ENCODE data around the gene EIF4E2.
"Not testable (repeated sequence)": the region's sequence is repeated elsewhere in the genome, so short reads cannot be mapped to it uniquely, and the experiment has no call there.

The EIF4E2 gene

DNA sequence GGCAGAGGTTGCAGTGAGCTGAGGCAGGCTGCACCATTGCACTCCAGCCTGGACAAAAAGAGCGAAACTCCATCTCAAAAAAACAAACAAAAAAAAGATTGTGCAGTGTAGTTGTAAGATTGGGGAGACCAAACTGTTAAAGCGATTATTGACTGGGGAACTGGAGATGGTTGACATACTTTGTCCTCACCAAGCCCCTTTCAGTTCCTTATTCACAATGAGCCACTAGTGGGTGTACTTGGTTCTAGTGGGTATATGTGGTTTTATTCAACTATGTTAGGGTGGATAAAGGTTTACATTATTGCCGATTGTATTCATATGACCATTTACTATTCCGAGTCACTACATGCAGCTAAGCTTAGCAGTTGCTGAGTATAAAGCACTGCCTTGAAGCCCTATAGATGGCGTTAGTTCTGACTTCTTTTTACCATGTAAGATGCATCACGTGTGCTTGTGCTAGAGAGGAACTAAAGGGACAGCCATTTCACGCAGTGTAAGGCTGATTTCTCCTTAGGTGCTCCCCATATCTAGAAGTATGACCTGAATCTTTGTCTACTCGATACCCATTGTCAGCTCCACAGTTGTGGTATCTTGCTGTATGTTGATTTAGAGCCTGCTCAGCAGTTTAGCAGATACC lies 12.1 kb downstream of the EIF4E2 start:
- in situ Hi-C loops (cut with HindIII; ENCODE audit: low sequenced_read_pairs), result no loop called here

DNA sequence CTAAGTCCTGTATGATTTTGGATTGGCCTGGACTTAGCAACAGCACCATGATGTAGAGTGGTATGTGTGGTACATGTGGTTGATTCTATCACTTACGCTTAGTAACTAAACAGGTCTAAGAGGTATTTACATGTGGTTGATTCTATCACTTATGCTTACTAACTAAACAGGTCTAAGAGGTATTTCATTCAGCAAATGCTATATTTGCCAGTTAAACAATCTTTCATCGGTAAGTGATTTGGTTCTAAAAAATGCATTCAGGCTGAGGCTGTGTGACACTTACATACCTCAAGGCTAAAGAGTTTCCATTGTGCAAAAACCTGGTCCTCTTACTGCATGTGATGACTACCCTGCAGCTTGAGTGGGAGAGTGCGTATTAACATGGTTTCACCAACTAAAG lies 13.1 kb downstream of the EIF4E2 start:
- in situ Hi-C loops (cut with HindIII; ENCODE audit: low sequenced_read_pairs), result no loop called here

DNA sequence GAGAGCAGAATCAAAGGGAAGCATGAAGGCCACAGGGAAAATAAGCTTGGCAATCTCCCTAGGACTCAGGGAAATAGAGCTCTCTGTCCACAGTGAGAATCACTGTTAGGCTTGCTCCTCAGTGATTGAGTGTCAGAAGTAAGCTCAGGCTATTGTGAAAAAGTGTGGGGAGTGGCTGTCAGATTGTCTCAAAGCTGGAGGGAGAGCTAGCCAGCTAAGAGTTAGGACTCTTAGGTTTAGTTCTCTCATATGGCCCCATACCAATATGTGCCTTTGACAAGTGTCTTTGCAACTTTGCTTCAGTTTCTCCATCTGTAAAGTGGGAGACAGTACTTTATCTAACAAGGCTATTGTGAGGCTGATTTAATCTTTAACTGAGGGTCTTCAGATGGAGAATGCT lies 17.2 kb downstream of the EIF4E2 start:
- in situ Hi-C loops (cut with HindIII; ENCODE audit: low sequenced_read_pairs), result no loop called here

DNA sequence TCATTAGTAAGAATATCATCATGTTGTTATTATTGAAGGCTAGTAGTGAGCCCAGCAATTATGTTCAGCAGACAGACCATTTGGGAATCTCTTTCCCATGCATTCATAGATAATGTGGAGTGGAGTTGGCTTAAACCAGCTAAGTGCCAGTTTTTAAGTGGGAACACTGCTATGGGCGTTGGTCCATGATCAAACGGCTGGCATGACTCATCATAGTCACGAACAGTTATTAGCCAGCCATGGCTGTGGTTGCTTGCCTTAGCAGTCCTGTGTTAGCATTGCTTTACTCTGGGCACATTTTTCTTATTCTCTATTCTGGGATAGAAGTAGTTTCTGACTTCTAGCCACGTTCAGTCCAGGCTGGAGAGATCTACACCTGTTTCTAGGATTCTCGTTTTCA lies 17.7 kb downstream of the EIF4E2 start:
- in situ Hi-C loops (cut with HindIII; ENCODE audit: low sequenced_read_pairs), result no loop called here

DNA sequence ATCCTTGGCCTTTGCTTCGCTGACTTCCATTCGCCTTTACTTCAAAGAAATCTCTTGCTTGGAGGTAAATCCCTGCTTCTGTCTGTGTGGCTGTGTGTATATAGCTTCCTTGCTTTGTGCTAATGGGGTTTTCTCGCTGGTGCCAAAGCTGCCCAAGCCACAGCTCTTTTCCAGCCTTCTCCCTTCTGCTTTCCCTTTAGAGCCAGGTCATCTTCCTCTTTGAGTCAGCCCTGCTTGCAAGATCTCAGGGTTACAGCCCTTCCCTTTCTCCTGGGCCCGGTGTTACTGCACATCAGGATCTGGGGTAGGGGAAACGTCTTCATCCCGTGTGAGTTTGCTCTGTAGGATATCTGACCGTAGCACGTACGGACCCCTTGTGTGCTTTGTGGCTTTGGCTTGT lies 19.1 kb downstream of the EIF4E2 start:
- in situ Hi-C loops (cut with HindIII; ENCODE audit: low sequenced_read_pairs), result no loop called here

DNA sequence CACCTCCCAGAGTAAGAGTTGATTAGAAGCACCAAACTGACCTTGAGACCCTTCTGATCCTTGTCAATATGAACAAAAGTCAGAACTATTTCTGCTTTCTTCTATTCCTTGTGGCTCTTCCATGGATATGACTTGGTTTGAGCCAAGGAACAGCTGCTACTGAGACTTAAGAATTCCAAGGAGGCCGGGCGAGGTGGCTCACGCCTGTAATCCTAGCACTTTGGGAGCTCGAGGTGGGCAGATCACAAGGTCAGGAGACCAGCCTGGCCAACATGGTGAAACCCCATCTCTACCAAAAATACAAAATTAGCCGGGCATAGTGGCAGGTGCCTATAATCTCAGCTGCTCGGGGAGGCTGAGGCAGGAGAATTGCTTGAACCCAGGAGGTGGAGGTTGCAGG lies 20.0 kb downstream of the EIF4E2 start:
- in situ Hi-C loops (cut with HindIII; ENCODE audit: low sequenced_read_pairs), result not testable (repeated sequence)

DNA sequence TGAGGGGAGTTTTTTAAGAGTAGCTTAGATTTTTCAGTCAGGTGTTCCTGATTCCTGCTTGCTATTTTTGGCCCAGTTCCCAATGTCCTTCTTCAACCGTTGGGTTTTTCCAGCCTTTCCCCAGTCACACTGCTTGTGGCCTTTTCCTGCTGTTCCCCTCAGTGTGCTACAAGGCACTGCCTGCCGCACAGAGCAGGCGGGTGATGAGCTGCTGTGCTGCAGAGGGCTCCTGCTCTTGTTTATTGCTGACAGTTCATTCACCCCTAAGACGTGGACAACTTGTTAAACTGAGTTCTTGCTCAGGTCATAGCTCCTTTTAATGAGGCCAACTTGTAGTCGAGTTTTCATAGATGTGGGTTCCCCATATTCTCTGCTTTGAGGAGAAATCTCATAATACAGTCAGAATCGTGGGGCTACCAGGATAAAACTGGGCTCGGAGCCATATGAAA lies 20.6 kb downstream of the EIF4E2 start:
- in situ Hi-C loops (cut with HindIII; ENCODE audit: low sequenced_read_pairs), result no loop called here

DNA sequence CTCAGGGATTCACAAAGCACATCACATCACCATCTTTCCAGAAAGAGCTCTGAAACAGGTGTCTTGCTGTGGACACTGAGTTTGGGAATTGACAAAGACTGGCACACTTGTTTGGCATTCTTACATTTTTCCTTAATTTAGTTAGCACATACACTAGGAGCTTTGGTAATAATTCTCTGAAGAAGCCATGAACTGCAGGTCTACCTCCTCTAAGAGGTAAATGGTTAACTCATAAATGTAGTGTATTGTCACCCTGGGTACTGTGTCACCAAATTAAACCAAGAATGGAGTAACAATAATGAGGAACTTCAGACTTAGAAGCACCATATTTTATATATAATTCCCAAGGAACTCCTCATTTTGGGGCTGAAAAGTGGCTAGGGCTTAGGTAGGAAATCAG lies 22.6 kb downstream of the EIF4E2 start:
- in situ Hi-C loops (cut with HindIII; ENCODE audit: low sequenced_read_pairs), result no loop called here

DNA sequence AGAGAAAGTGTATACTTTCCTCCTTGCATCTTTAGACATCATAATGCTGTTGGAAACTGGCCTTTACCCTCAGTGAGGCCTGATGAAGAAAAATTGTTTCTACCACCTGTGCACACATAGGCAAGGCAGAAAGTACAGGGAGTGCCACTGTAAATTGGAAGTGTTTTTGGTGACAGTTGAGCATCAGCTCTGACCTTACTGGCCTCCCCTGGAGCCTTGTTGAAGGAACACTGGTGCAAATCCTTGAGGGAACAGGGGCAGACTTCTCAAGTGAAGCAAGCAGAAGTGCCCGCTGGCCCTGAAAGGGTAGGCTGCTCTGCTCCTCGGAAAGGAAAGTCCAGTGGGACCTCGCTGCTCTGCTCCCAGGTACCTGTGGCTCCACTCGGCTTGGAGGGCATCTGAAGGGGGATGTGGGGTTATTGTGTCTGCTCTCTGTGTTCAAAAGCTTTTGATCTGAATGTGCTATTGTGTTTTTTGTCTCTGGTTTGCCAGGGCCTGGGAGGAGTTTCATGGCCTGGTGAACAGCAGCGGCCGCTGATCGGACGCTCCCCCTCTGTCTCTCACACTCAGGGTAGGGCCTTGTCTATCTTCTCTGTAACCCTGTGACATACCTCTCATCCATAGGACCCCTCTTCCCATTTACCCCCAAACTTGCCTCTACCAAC lies 23.4 kb downstream of the EIF4E2 start:
- in situ Hi-C loops (cut with HindIII; ENCODE audit: low sequenced_read_pairs), result no loop called here

DNA sequence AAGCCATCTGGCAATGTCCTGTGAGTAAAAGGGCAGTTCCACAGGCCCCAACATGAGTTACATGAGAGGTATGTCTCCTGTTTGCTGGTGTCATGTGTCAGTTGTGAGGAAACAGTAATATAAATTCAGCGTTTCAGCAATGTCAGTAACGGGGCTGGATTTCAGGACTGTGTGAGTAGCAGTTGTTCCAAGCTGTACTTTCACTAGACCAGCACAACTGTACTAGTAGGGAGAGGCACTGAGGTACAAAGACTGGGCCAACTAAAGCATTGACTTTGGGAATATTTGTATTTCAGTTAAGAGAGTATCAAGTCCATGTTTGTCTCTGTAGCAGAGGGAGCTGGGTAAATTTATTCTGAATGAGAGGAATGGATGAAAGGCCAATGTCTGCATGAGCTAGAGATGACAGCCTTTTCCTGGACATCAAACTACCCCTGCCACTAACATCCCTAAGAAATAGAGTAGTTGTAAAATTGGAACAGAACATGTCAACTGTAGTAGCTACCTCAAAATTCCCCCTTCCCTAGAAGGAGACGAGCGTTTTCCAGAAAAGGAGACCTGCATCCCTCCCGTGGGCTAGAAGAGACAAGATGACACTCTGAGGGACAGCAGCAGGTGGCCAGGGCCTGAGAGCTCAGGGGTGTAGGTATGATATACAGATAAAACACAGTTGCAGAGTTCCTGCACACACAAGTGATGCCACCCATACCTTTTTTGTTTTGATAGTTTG lies 24.4 kb downstream of the EIF4E2 start:
- in situ Hi-C loops (cut with HindIII; ENCODE audit: low sequenced_read_pairs), result loop anchor here (25.0 kb wide), 1 partner anchor 437 kb away; the partner anchor contains the start of gene NGEF

DNA sequence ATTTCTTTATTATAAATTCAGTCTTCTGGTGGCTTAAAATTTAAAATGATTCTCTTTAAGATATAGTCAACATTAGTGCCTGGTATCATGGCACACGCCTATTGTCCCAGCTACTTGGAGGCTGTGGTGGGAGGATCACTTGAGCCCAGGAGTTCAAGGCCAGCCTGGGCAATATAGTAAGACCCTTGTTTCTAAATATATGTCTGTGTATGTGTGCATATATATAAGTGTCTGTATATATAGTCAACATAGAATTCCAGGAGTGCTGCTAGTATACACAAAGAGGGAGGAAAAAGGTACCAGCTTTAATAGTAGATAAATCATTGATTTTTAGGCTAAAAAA lies 24.9 kb downstream of the EIF4E2 start:
- in situ Hi-C loops (cut with HindIII; ENCODE audit: low sequenced_read_pairs), result loop anchor here (25.0 kb wide), 1 partner anchor 437 kb away; the partner anchor contains the start of gene NGEF

DNA sequence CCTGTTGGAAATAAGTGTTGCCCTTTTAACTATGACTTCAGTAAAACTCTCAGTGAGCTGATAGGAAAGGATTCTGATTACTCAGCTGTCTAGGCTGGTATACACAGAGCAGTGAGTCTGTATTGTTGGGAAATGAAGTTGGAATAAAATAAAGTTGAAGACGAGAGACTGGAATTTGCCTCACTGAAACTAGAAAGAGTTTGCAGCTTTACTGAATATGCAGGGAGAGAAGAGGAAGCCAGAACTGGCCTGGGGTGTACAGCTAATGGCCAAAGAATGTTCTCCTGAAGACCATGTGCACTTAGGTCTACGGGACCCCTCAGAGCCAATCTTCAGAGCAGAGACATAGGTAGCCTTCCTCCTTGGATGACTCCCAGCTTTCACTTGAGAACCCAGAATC lies 26.5 kb downstream of the EIF4E2 start:
- in situ Hi-C loops (cut with HindIII; ENCODE audit: low sequenced_read_pairs), result loop anchor here (25.0 kb wide), 1 partner anchor 435 kb away; the partner anchor contains the start of gene NGEF

DNA sequence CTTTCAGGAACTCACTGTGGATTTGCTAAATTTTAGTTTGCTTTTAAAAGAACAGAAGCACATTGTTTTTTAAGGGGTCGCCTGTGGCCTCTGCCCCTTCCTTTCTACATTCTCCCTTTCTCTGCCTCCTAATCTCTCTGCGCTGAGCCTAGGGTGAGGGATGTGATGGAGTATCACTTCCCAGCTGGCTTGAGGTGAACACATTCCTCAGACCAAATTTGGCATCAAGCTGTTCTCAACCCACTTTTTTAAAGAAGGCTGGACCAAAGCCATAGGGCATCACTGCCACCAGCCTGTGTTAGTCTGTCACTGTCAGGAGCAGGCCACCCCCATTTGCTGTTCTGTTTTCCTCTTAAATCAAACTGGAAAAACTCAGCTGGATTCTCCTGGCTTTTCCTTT lies 27.4 kb downstream of the EIF4E2 start:
- in situ Hi-C loops (cut with HindIII; ENCODE audit: low sequenced_read_pairs), result loop anchor here (25.0 kb wide), 1 partner anchor 434 kb away; the partner anchor contains the start of gene NGEF

DNA sequence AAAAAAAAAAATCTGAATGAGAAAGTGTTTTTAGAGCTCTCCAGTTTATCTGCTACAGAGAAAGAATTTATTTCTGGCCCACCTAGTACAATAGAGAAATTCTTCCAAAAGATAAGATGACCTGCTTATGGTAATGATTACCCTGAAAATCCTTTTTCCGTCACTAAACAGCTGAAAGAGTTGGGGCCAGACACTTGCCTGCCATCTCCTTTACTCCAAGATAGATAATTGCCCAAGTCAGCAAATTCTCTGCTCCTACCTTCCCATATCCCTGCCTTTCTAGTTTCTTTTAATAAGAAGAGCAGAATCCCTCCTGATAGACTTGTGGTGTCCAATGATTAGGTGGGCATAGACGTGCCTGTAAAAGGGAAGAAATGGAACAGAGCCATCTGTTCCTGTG lies 28.1 kb downstream of the EIF4E2 start:
- in situ Hi-C loops (cut with HindIII; ENCODE audit: low sequenced_read_pairs), result loop anchor here (25.0 kb wide), 1 partner anchor 434 kb away; the partner anchor contains the start of gene NGEF

DNA sequence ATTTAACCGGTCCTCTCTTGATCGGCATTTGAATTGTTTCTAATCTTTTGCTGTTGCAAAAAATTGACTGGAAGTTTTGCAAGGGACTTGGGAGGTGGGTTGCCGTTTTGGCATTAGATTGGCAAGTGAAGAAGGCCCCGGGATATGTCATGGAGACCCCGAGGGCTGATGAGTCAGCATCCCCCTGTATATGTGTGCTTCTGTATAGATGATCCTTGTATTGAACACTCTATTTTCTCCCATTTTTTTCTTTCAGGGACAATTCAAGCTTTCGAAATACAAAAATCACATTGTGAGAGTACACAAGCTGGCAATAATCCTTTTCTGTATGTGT lies 30.1 kb downstream of the EIF4E2 start:
- in situ Hi-C loops (cut with HindIII; ENCODE audit: low sequenced_read_pairs), result loop anchor here (25.0 kb wide), 1 partner anchor 432 kb away; the partner anchor contains the start of gene NGEF

DNA sequence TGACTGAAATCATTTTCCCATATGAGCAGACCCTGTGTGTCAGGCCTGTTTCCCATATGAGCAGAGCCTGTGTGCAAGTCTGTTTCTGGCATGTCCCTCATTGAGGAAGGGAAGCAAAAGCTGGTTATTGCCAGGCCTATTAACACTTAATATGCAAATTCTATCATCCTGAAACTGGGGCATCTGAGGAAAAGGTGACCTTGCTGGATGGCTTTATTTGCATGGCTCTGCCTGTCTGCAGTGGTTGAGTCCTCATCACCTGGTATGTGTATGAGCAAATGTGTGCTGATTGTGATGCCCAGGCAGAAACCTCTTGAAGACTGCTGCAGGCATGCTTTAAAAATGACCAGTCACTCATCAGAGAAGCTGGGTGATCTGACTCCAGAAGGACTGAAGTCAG lies 31.2 kb downstream of the EIF4E2 start:
- in situ Hi-C loops (cut with HindIII; ENCODE audit: low sequenced_read_pairs), result loop anchor here (25.0 kb wide), 1 partner anchor 431 kb away; the partner anchor contains the start of gene NGEF

DNA sequence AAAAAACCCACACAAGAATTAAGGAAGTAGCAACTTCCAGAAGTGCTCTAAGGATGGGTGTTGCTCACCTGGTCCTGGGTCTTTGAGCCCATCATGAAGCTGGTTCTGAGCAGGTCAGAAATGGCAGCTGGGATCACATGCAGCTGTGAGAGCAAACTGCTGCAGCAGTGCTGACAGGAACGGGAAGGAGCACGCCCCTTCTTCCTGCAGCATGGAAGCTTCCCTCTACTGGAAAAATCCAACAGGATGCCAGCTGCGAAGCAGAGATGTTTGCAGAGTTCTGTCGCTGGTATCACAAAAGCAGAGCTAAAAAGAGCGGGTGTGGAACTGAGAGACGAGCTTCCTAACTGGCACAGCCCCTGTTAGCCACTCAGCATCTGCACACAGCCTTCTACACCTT lies 33.7 kb downstream of the EIF4E2 start:
- in situ Hi-C loops (cut with HindIII; ENCODE audit: low sequenced_read_pairs), result loop anchor here (25.0 kb wide), 1 partner anchor 428 kb away; the partner anchor contains the start of gene NGEF

DNA sequence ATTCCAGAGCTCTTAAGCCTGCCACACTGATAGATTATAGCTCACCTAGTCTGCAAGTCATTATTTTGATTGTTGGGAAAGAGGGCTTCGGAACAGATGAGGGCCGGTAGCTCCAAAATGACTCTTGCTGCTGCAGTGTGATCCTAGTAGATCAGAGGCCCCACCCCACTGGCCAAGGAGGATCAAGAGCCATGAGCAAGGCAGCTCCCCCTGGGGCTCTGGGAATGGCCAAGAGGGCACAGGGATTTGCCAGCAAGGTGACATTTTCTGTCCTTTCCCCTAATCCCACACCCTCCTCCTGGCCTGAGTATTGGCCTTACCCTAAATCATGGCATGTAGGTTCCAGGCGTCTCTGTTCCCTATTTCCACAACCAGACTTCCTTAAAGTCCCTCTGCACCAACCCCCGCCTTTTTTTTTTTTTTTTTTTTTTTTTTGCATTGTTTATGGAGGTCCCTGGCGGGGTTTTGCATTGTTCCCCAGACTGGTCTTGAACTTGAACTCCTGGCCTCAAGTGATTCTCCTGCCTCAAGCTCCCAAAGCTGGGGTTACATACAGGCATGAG lies 36.5 kb downstream of the EIF4E2 start:
- in situ Hi-C loops (cut with HindIII; ENCODE audit: low sequenced_read_pairs), result loop anchor here (25.0 kb wide), 1 partner anchor 425 kb away; the partner anchor contains the start of gene NGEF

DNA sequence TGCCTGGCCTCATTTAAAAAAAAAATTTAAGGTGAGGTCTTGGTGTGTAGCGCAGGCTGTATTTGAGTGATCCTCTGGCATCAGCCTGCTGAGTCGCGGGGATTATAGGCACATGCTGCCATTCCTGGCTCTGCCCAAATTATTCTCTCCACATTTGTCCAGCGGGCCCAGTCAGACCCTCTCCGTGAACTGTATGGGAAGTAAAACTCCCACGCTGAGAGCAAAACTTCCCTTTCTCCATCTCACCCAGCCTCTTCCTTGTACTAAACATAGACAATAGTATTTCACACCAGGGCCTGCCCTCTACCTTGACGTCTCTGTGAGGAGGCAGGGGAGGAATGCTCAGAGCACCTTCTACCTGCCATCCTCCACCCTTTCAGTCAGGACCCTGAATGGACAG lies 37.0 kb downstream of the EIF4E2 start:
- in situ Hi-C loops (cut with HindIII; ENCODE audit: low sequenced_read_pairs), result loop anchor here (25.0 kb wide), 1 partner anchor 425 kb away; the partner anchor contains the start of gene NGEF

DNA sequence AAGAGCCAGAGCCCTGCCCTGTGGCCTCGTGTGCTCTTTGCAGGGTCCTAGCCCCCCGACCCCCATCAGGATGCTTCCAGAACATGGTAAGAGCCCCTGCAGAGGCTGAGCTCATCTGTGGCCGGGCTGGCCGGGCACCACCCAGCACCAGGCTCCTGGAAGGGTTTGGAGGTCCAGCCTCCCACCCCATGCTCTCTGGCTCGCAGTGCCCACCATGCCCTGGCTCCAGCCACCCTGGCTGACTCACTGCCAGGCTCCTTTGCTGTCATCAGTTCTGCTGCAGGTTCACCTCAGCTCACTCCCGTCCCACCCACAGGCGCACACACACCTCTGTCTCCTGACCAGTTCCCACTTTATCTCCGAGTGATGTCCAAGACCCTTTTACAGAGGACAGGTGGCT lies 37.5 kb downstream of the EIF4E2 start:
- in situ Hi-C loops (cut with HindIII; ENCODE audit: low sequenced_read_pairs), result loop anchor here (25.0 kb wide), 1 partner anchor 424 kb away; the partner anchor contains the start of gene NGEF
